Uterus (tissue), 2 donors: Measurements from ENCODE around the gene LPP.

Experiments
- CTCF ChIP-seq, 4 experiments: fragments of 200-600 bp in 2 of 4; fragments of 450-650 bp in 2 of 4; sonication (generic) in 2 of 4; IDR thresholded peaks; one replicate each; pipeline ENCODE4 v1.5.1; 2016 to 2019; ENCODE audit warnings: antibody characterized with exemption in 4 of 4, mild to moderate bottlenecking in 2 of 4, moderate library complexity in 1 of 4
- POLR2A ChIP-seq, 2 donors: fragments of 450-650 bp; IDR thresholded peaks; one replicate each; pipeline ENCODE4 v1.6.1; 2016; ENCODE audit warnings: antibody characterized with exemption in 2 of 2, mild to moderate bottlenecking in 1 of 2, moderate library complexity in 1 of 2

GRCh38 chr3:188861842-188862744, 708.1 kb downstream of the LPP start:
- TF ChIP-seq CTCF (IDR thresholded peaks at IDR 0.05): no peak
- TF ChIP-seq POLR2A (IDR thresholded peaks at IDR 0.05): no peak
